ENCODE results near the gene GLG1. TPM values are rescaled to one million over a fixed set of nuclear protein-coding genes. Genes with fewer than 3 reads are reported as not detected.

Gene GLG1
- total RNA-seq, 1 donor: 191 TPM

- no peak for DNase-seq (ENCODE audit: insufficient read length, low spot score, missing footprints)
- no peaks in the 10 kb centered on the region for H3K27me3 ChIP-seq (ENCODE audit: insufficient read depth, low read length)
- H4K20me1 ChIP-seq (ENCODE audit: insufficient read depth, low read length): peaks cover 5% of the 10 kb centered on the region
- no peak overlapping the region for H2AFZ ChIP-seq (ENCODE audit: low read length)
- H3K4me1 ChIP-seq (ENCODE audit: insufficient read depth, low read length): peaks cover 28% of the 10 kb centered on the region
- H3K27ac ChIP-seq (ENCODE audit: low read depth, low read length): no peak overlapping the region
- no peak for TF ChIP-seq CTCF (IDR thresholded peaks at IDR 0.05; ENCODE audit: extremely low read depth, low read depth, low read length)
- H3K79me2 ChIP-seq (ENCODE audit: insufficient read depth, low read length): peaks cover 10% of the 10 kb centered on the region
- peaks cover 7% of the 10 kb centered on the region for H3K36me3 ChIP-seq (ENCODE audit: insufficient read depth, low read length)
- H3K4me3 ChIP-seq (ENCODE audit: insufficient read depth, low read length): no peak overlapping the region
- no peak overlapping the region for H3K4me2 ChIP-seq (ENCODE audit: insufficient read depth, low read length)
- H3K9me3 ChIP-seq (ENCODE audit: low read depth, low read length): no peaks in the 10 kb centered on the region
Observed at GRCh38 chr16:74505011-74505410, 101.9 kb downstream of the GLG1 start.

GRCh38 chr16:74503412-74503811 lies 103.5 kb downstream of the GLG1 start:
- peaks cover 5% of the 10 kb centered on the region for H4K20me1 ChIP-seq (ENCODE audit: insufficient read depth, low read length)
- H3K4me1 ChIP-seq (ENCODE audit: insufficient read depth, low read length): peaks cover 23% of the 10 kb centered on the region
- DNase-seq (ENCODE audit: insufficient read length, low spot score, missing footprints): no peak

GRCh38 chr16:74501484-74502478 lies 105.1 kb downstream of the GLG1 start:
- TF ChIP-seq CTCF (IDR thresholded peaks at IDR 0.05; ENCODE audit: extremely low read depth, low read depth, low read length): no peak
- Histone ChIP-seq H3K4me1 (ENCODE audit: insufficient read depth, low read length) (peaks cover 11% of the 10 kb centered on the region), H3K9me3 (ENCODE audit: low read depth, low read length) (no peaks in the 10 kb centered on the region), H3K4me2 (ENCODE audit: insufficient read depth, low read length) (no peak overlapping the region), H2AFZ (ENCODE audit: low read length) (no peak overlapping the region), H3K27ac (ENCODE audit: low read depth, low read length) (no peak overlapping the region), H3K4me3 (ENCODE audit: insufficient read depth, low read length) (no peak overlapping the region), H3K36me3 (ENCODE audit: insufficient read depth, low read length) (peaks cover 7% of the 10 kb centered on the region), H3K79me2 (ENCODE audit: insufficient read depth, low read length) (peaks cover 13% of the 10 kb centered on the region), H4K20me1 (ENCODE audit: insufficient read depth, low read length) (peaks cover 5% of the 10 kb centered on the region), H3K27me3 (ENCODE audit: insufficient read depth, low read length) (no peaks in the 10 kb centered on the region)
- DNase-seq (ENCODE audit: insufficient read length, low spot score, missing footprints): no peak

More at GRCh38 chr16:74503412-74503811, 103.5 kb downstream of the GLG1 start:
- H3K36me3 ChIP-seq (ENCODE audit: insufficient read depth, low read length): peaks cover 7% of the 10 kb centered on the region
- no peak for TF ChIP-seq CTCF (IDR thresholded peaks at IDR 0.05; ENCODE audit: extremely low read depth, low read depth, low read length)
- H3K9me3 ChIP-seq (ENCODE audit: low read depth, low read length): no peaks in the 10 kb centered on the region
- no peak overlapping the region for H2AFZ ChIP-seq (ENCODE audit: low read length)
- no peak overlapping the region for H3K4me2 ChIP-seq (ENCODE audit: insufficient read depth, low read length)
- H3K27ac ChIP-seq (ENCODE audit: low read depth, low read length): no peak overlapping the region
- H3K79me2 ChIP-seq (ENCODE audit: insufficient read depth, low read length): peaks cover 10% of the 10 kb centered on the region
- H3K27me3 ChIP-seq (ENCODE audit: insufficient read depth, low read length): no peaks in the 10 kb centered on the region
- no peak overlapping the region for H3K4me3 ChIP-seq (ENCODE audit: insufficient read depth, low read length)

- Histone ChIP-seq H3K4me1 (ENCODE audit: insufficient read depth, low read length) (peaks cover 10% of the 10 kb centered on the region), H3K9me3 (ENCODE audit: low read depth, low read length) (no peaks in the 10 kb centered on the region), H3K36me3 (ENCODE audit: insufficient read depth, low read length) (peaks cover 15% of the 10 kb centered on the region), H3K4me2 (ENCODE audit: insufficient read depth, low read length) (no peak overlapping the region), H3K27me3 (ENCODE audit: insufficient read depth, low read length) (no peaks in the 10 kb centered on the region), H3K79me2 (ENCODE audit: insufficient read depth, low read length) (peaks cover 13% of the 10 kb centered on the region), H4K20me1 (ENCODE audit: insufficient read depth, low read length) (peaks cover 5% of the 10 kb centered on the region), H2AFZ (ENCODE audit: low read length) (no peak overlapping the region), H3K4me3 (ENCODE audit: insufficient read depth, low read length) (no peak overlapping the region), H3K27ac (ENCODE audit: low read depth, low read length) (no peak overlapping the region)
- no peak for DNase-seq (ENCODE audit: insufficient read length, low spot score, missing footprints)
- TF ChIP-seq CTCF (IDR thresholded peaks at IDR 0.05; ENCODE audit: extremely low read depth, low read depth, low read length): no peak
Observed at GRCh38 chr16:74500907-74501306, 106.0 kb downstream of the GLG1 start.
